ENCODE measurements around the gene C17orf107.
"Not testable (repeated sequence)": the region's sequence is repeated elsewhere in the genome, so short reads cannot be mapped to it uniquely, and the experiment has no call there.

C17orf107 gene

DNA sequence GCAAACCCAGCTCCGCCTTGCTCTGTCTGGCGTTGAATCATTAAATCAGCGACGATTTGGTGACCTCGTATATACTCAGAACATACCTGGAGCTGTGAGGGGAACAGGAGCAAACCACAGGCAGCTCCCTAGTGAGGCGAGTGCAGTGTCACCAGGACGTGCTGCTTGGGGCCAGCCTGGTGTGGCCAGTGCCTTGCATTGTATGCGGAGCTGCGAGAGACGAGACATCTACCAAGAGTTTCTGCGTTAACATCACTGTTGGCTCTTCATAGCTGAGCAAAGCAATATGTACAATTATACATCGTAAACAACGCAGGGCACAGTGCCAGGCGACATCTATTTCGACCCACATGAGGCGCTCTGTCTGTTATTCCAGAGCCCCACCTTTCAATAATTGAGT, 38.3 kb upstream of the C17orf107 start:
- TF ChIP-seq CTCF (IDR thresholded peaks at IDR 0.05; ENCODE audit: low read depth, low read length): no peak

DNA sequence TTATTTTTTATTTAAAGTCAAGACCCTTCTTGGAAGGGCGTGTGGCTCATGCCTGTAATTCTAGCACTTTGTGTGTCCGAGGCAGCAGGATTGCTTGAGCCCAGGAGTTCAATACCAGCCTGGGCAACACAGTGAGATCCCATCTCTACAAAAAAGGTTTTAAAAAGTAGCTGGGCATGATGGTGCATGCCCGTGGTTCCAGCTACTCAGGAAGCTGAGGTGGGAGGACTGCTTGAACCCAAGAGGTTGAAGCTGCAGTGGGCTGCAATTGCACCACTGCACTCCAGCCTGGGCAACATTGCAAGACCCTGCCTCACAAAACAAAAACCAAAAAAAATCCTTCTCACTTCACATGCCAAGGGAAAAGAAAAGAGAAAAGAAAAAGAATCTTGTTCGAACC, 36.6 kb upstream of the C17orf107 start:
- H3K4me3 ChIP-seq (ENCODE audit: low read depth, low read length): no peak overlapping the region
- no peak for TF ChIP-seq CTCF (IDR thresholded peaks at IDR 0.05; ENCODE audit: low read depth, low read length)

More for the DNA sequence above, 38.3 kb upstream of the C17orf107 start:
- no peak overlapping the region for H3K4me3 ChIP-seq (ENCODE audit: low read depth, low read length)

GRCh38 chr17:4863321-4863720, 36.0 kb upstream of the C17orf107 start:
- no peak for TF ChIP-seq CTCF (IDR thresholded peaks at IDR 0.05; ENCODE audit: low read depth, low read length)
- H3K4me3 ChIP-seq (ENCODE audit: low read depth, low read length): no peak overlapping the region

DNA sequence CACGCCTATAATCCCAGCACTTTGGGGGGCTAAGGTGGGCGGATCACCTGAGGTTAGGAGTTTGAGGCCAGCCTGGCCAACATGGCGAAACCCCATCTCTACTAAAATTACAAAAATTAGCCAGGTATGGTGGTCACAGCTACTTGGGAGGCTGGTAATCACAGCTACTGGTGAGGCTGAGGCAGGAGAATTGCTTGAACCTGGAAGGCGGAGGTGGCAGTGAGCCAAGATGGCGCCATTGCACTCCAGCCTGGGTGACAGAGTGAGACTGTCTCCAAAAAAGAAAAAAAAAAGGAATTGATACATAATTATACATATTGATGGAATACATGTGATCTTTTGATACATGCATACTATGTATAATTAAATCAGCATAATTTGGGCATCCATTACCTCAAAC, 31.8 kb upstream of the C17orf107 start:
- H3K4me3 ChIP-seq (ENCODE audit: low read depth, low read length): not testable (repeated sequence)

DNA sequence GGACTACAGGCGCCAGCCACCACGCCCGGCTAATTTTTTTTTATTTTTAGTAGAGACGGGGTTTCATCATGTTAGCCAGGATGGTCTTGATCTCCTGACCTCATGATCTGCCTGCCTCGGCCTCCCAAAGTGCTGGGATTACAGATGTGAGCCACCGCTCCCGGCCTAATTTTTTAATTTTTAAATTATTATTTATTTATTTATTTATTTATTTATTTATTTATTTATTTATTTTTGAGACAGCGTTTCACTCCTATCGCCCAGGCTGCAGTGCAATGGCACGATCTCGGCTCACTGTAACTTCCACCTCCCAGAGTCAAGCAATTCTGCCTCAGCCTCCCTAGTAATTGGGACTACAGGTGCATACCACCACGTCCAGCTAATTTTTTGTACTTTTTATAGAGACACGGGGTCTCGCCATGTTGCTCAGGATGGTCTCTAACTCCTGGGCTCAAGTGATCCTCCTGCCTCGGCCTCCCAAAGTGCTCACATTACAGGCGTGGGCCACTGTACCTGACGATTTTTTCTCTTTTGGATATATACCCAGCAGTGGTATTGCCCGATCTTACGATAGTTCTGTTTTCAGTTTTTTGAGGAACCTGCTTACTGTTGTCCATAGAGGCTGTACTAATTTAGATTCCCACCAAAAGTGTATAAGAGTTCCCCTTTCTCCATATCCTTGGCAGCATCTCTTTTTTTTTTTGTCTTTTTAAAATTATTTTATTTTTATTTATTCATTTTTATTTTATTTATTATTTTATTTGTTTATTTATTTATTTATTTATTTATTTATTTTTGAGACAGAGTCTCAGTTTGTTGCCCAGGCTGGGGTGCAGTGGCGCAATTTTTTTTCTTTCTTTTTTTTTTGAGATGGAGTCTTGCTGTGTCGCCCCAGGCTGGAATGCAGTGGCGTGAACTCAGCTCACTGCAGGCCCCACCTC, 30.0 kb upstream of the C17orf107 start:
- not testable (repeated sequence) for H3K4me3 ChIP-seq (ENCODE audit: low read depth, low read length)

GRCh38 chr17:4870855-4871254, 28.5 kb upstream of the C17orf107 start:
- no peak for TF ChIP-seq CTCF (IDR thresholded peaks at IDR 0.05; ENCODE audit: low read depth, low read length)
- no peak overlapping the region for H3K4me3 ChIP-seq (ENCODE audit: low read depth, low read length)

GRCh38 chr17:4872786-4873185, 26.6 kb upstream of the C17orf107 start:
- TF ChIP-seq CTCF (IDR thresholded peaks at IDR 0.05; ENCODE audit: low read depth, low read length): no peak
- no peak overlapping the region for H3K4me3 ChIP-seq (ENCODE audit: low read depth, low read length)

DNA sequence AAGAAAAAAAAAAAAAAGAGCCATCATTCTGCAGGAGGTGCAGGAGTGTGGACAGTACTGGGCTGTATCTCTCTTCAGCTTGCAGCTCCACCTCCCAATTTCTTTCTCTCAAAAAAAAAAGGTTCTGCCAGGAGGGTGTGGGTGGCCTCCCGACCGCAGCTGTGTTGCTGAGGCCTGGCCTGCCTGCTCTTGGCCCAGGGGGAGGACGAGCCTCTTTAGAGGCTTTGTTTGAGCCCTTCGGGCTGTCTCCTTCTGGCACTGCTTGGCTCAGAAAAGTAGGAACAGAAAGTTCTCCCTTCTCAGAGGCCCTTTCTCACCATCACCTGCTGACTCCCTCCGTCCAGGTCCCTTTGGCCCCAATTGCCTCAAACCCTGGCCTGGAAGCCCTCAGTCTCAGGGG, 22.2 kb upstream of the C17orf107 start:
- no peak for TF ChIP-seq CTCF (IDR thresholded peaks at IDR 0.05; ENCODE audit: low read depth, low read length)
- H3K4me3 ChIP-seq (ENCODE audit: low read depth, low read length): no peak overlapping the region

All from WI38 (cell line).